AG09319 (cell line): ENCODE measurements around the gene GDPGP1.

Source experiments
- DNase-seq: peaks from one replicate; pipeline ENCODE4 v3.0.0-alpha.2; 2010; ENCODE audit warnings: low read depth; ENCODE audit errors: extremely low read depth
- TF ChIP-seq, protein P1 (sequence below): IDR thresholded peaks from 2 replicates; pipeline ENCODE4 v1.5.1; 2011; ENCODE audit warnings: low read depth, mild to moderate bottlenecking, inconsistent platforms, low read length, moderate library complexity

Gene GDPGP1

GRCh38 chr15:90239371-90239770, 5.4 kb downstream of the GDPGP1 start:
- no peak for DNase-seq

DNA sequence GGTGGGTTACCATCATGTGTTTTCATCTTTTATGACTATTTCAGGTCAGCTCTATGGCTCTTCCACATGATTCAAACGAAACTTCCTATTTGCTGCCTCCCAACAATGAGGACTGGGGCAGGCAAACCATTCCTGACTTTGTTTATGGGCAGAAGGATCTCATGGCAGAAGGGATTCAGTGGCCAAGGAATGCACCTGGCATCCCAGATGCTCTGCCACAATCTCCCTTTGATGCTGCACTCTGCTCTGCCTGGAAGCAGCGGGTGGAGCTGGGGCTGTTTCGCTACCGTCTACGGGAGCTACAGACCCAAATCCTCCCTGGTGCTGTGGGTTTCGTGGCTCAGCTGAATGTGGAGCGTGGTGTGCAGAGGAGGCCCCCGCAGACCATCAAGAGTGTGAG, 6.8 kb downstream of the GDPGP1 start:
- no peak for DNase-seq

More at GRCh38 chr15:90239371-90239770, 5.4 kb downstream of the GDPGP1 start:
- TF ChIP-seq, protein P1, sequence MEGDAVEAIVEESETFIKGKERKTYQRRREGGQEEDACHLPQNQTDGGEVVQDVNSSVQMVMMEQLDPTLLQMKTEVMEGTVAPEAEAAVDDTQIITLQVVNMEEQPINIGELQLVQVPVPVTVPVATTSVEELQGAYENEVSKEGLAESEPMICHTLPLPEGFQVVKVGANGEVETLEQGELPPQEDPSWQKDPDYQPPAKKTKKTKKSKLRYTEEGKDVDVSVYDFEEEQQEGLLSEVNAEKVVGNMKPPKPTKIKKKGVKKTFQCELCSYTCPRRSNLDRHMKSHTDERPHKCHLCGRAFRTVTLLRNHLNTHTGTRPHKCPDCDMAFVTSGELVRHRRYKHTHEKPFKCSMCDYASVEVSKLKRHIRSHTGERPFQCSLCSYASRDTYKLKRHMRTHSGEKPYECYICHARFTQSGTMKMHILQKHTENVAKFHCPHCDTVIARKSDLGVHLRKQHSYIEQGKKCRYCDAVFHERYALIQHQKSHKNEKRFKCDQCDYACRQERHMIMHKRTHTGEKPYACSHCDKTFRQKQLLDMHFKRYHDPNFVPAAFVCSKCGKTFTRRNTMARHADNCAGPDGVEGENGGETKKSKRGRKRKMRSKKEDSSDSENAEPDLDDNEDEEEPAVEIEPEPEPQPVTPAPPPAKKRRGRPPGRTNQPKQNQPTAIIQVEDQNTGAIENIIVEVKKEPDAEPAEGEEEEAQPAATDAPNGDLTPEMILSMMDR: no peak

GRCh38 chr15:90241343-90242192, 7.6 kb downstream of the GDPGP1 start:
- TF ChIP-seq, protein P1: no peak
- no peak for DNase-seq

More for the DNA sequence above, 6.8 kb downstream of the GDPGP1 start:
- TF ChIP-seq, protein P1: no peak

GRCh38 chr15:90243943-90244639, 10.1 kb downstream of the GDPGP1 start:
- no peak for DNase-seq
- TF ChIP-seq, protein P1: no peak

DNA sequence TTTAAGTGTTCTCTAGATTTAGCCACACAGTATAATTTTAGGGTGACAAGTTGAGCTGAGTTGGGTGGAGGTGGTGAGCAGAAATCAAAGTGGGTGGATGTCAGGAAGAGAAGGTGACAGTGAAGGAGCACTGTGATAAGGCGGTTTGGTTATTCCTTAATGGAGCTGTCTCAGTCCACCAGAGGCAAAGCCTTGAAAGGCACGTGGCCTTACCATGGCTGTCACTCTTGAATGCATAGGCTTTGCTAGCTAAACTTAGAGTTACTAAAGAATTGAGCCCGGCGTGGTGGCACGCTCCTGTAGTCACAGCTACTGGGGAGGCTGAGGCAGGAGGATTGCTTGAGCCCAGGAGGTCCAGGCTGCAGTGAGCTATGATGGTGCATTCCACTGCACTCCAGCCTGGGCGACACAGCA, 14.8 kb downstream of the GDPGP1 start:
- no peak for DNase-seq

GRCh38 chr15:90249203-90249863, 15.3 kb downstream of the GDPGP1 start, which contains the start of gene TTLL13:
Gene TTLL13, plus strand, starts transcription at chr15:90249556. Its CDS starts 1,075 bp downstream, at chr15:90250631.
- TF ChIP-seq, protein P1: no peak
- peak; percentile 50 for DNase-seq

More for the DNA sequence above, 14.8 kb downstream of the GDPGP1 start:
- TF ChIP-seq, protein P1: no peak

DNA sequence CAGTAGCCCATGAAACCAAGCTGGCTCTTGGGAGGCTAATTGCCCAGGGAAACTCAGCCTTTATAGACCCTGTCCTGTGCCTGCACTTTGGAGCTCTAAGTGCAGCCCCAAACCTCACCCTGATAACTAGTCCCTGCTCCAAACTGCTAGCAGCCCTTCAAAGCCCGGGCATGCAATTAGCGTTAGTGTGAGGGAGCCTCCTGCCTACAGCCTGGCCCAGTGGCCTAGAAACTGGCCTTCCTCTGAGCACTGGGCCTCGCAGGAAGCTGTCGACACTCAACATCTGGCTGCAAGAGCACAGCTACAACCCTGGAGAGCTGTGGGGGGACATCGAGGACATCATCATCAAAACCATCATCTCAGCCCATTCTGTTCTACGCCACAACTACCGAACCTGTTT, 23.8 kb downstream of the GDPGP1 start:
- DNase-seq: no peak
- TF ChIP-seq, protein P1: no peak
